ENCODE measurements around the gene RAB35.

GRCh38 chr12:120103371-120103770 is 13.2 kb downstream of the RAB35 start:
- TF ChIP-seq CTCF (IDR thresholded peaks at IDR 0.05; ENCODE audit: poor library complexity) (no peak), EZH2 (IDR thresholded peaks at IDR 0.05; ENCODE audit: borderline replicate concordance) (no peak), EZH2phosphoT487 (IDR thresholded peaks at IDR 0.05; ENCODE audit: low read depth, severe bottlenecking, unreplicated experiment) (no peak)
